GM23248 (cell line): Measurements from ENCODE around the gene WDR72.

Experiments
- EZH2 ChIP-seq: fragments of 200-600 bp; sonication (generic); IDR thresholded peaks from 2 replicates; pipeline ENCODE4 v1.6.1; 2018; ENCODE audit warnings: antibody characterized with exemption, mild to moderate bottlenecking; ENCODE audit not compliant: insufficient read depth, poor library complexity, severe bottlenecking
- EZH2phosphoT487 ChIP-seq: fragments of 200-600 bp; sonication (generic); IDR thresholded peaks from 2 replicates; pipeline ENCODE4 v1.6.1; 2018; ENCODE audit warnings: antibody characterized with exemption, moderate library complexity, mild to moderate bottlenecking, low read depth; ENCODE audit not compliant: insufficient read depth

DNA sequence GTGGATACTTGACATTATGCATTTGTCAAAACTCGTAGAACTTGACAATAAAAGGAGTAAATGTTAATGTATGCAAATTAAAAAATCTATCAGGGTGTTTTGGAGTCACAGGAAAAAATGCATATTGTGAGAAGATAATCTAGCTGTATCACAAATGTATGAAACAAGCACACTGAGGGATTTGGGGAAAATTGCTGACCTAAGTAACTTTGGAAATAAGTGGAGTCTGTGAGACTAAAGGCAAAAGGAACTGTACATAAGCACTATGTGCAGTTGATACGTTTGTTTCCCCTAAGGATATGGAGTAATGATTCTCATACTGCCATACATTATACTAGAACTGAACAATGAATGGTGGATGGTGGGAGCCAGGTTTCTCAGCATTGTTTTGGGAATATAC is 43.2 kb upstream of the WDR72 start:
- TF ChIP-seq EZH2 (no peak), EZH2phosphoT487 (no peak)
